Measurements from ENCODE around the gene TBC1D4.

The TBC1D4 gene

DNA sequence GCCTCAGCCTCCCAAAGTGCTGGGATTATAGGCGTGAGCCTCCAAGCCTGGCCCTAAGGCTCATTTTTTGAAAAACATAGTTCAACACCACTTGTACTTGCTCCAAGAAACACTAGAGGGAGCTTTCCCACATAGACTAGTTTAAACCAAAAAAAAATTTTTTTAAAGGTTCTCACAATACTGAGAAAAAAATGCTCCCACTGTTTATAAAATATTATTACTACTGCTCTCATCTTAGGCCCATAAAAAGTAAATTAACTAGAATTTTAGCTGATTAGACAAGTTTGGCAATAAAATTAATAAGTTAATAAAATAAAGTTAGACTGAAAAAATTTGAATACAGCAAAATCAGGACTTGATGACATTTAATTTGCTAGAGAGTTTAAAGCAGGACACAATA lies 109.5 kb downstream of the TBC1D4 start:
- TF ChIP-seq, protein P1, sequence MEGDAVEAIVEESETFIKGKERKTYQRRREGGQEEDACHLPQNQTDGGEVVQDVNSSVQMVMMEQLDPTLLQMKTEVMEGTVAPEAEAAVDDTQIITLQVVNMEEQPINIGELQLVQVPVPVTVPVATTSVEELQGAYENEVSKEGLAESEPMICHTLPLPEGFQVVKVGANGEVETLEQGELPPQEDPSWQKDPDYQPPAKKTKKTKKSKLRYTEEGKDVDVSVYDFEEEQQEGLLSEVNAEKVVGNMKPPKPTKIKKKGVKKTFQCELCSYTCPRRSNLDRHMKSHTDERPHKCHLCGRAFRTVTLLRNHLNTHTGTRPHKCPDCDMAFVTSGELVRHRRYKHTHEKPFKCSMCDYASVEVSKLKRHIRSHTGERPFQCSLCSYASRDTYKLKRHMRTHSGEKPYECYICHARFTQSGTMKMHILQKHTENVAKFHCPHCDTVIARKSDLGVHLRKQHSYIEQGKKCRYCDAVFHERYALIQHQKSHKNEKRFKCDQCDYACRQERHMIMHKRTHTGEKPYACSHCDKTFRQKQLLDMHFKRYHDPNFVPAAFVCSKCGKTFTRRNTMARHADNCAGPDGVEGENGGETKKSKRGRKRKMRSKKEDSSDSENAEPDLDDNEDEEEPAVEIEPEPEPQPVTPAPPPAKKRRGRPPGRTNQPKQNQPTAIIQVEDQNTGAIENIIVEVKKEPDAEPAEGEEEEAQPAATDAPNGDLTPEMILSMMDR (IDR thresholded peaks at IDR 0.05; ENCODE audit: low read depth, low read length), result peak; percentile 8; the same call in 1 of the 2 replicates
- H3K36me3 ChIP-seq, result no peaks in the 10 kb centered on the region
- H3K4me3 ChIP-seq (ENCODE audit: low read depth, low read length), result no peak overlapping the region
- no peaks in the 10 kb centered on the region for H3K9me3 ChIP-seq (ENCODE audit: severe bottlenecking)
- DNase-seq, result no peak
- H3K27me3 ChIP-seq (ENCODE audit: insufficient read depth, low read depth, severe bottlenecking), result no peaks in the 10 kb centered on the region
- H3K27ac ChIP-seq, result no peak overlapping the region

DNA sequence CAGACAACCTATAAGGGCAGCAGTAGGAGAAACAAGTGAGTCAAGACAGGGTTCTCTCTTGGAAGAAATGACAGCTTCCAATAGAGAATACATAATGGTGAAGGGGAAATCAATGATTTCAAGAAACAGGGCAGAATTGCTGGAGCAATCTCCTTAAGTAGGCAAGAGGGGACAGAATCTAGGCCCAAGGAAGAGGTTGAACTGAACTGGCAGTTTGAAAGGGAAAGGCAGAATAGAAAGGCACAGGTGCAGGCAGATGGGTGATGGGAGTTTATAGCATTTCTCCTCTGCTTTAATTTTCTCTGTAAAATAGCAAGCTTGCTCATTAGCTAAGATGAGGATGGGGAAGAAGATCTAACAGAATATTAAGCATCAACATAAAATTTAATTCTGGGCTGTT lies 110.8 kb downstream of the TBC1D4 start:
- no peak overlapping the region for H3K4me3 ChIP-seq (ENCODE audit: low read depth, low read length)
- H3K36me3 ChIP-seq, result no peaks in the 10 kb centered on the region
- no peak for DNase-seq
- TF ChIP-seq, protein P1 (IDR thresholded peaks at IDR 0.05; ENCODE audit: low read depth, low read length), result no peak
- H3K9me3 ChIP-seq (ENCODE audit: severe bottlenecking), result no peaks in the 10 kb centered on the region
- no peak overlapping the region for H3K27ac ChIP-seq
- H3K27me3 ChIP-seq (ENCODE audit: insufficient read depth, low read depth, severe bottlenecking), result no peaks in the 10 kb centered on the region

DNA sequence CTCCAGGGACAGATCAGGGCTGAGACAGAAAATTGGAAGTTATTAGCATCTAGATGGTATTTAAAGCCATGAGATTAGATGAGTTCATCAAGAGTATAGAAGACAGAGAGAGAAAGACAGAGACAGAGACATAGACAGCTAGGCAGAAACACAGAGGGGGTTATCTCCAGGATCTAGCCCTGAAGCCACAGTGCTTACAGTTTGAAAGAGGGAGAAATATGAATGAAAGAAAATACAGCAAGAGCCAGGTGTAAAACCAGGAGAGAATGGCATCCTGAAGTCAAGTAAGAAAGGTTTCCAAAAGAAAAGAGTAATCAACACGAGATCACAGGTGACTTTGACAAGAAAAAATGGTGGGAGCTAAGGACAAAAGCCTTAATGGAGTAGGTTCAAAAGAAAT lies 111.2 kb downstream of the TBC1D4 start:
- Histone ChIP-seq H3K36me3 (no peaks in the 10 kb centered on the region), H3K4me3 (ENCODE audit: low read depth, low read length) (no peak overlapping the region), H3K27me3 (ENCODE audit: insufficient read depth, low read depth, severe bottlenecking) (no peaks in the 10 kb centered on the region), H3K27ac (no peak overlapping the region), H3K9me3 (ENCODE audit: severe bottlenecking) (no peaks in the 10 kb centered on the region)
- no peak for DNase-seq
- TF ChIP-seq, protein P1 (IDR thresholded peaks at IDR 0.05; ENCODE audit: low read depth, low read length), result no peak

DNA sequence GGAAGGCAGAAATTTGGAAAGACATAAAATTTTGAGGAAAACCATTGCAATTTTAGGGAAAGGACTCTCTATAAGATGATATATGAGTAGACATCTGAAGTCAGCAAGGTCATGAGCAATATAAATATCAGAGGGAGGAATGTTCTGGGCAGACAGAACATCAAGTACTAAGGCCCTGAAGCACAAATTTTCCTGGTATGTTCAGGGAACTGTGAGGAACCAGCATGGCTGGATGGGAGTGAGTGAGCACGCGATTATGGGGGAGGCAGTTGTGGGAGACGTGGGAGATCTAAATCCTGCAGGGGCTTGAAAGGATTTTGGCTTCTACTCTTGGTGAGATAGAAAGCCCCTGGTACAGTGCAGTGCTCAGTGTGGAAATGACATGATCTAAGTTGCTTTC lies 112.0 kb downstream of the TBC1D4 start:
- TF ChIP-seq, protein P1 (IDR thresholded peaks at IDR 0.05; ENCODE audit: low read depth, low read length), result no peak
- no peaks in the 10 kb centered on the region for H3K9me3 ChIP-seq (ENCODE audit: severe bottlenecking)
- no peak overlapping the region for H3K27ac ChIP-seq
- no peak for DNase-seq
- no peak overlapping the region for H3K4me3 ChIP-seq (ENCODE audit: low read depth, low read length)
- H3K36me3 ChIP-seq, result no peaks in the 10 kb centered on the region
- no peaks in the 10 kb centered on the region for H3K27me3 ChIP-seq (ENCODE audit: insufficient read depth, low read depth, severe bottlenecking)

DNA sequence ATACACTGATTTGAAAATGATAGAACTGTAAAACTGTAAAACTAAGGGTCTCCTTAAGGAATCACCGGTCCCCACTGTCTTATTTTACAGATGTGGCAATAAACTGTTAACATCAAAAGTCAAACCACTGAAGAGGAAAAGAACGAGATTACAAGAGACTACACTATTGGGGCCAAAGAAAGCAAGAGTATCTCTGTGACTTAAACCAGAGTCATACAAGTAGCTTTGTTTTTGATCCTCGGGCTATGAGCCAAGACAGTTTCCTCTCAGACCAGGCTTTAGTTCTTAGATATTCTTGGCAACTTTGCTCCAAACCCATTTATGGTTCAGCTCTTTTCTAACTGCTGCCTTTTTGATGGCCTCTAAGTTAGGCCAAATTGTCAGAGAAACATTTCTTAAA lies 113.8 kb downstream of the TBC1D4 start:
- no peaks in the 10 kb centered on the region for H3K27me3 ChIP-seq (ENCODE audit: insufficient read depth, low read depth, severe bottlenecking)
- no peaks in the 10 kb centered on the region for H3K36me3 ChIP-seq
- no peaks in the 10 kb centered on the region for H3K9me3 ChIP-seq (ENCODE audit: severe bottlenecking)
- no peak overlapping the region for H3K4me3 ChIP-seq (ENCODE audit: low read depth, low read length)
- DNase-seq, result no peak
- TF ChIP-seq, protein P1 (IDR thresholded peaks at IDR 0.05; ENCODE audit: low read depth, low read length), result no peak
- H3K27ac ChIP-seq, result no peak overlapping the region

All from WERI-Rb-1 (cell line).